GM12878 (cell line): ENCODE data around the gene AOPEP. TPM values are rescaled to one million over a fixed set of nuclear protein-coding genes. Genes with fewer than 3 reads are reported as not detected.

Experiments
- ATAC-seq: fragments of 200-7000 bp; cut with Tn5 transposase; 3 replicates; pipeline ENCODE4 v1.9.1; 2020; ENCODE audit warnings: mild to moderate bottlenecking, moderate library complexity
- BruUV-seq: library from RNA; stranded (reverse); fragments of 400-500 nt; replicated peaks from 2 replicates; lab custom pipeline; 2021; lab: Mats Ljungman, UMichigan
- CTCF ChIA-PET: fragments of 300-600 bp; sonication (Branson Sonifier 250); formaldehyde crosslinking; extraction: SDS; loops from one replicate; lab custom pipeline; 2021; ENCODE audit warnings: inconsistent platforms; lab: Yijun Ruan, JAX
- POLR2A ChIA-PET: fragments of 350-600 bp; formaldehyde crosslinking; extraction: SDS; loops from one replicate; lab custom pipeline; 2021; ENCODE audit warnings: inconsistent platforms; lab: Charles Lee
- RAD21 ChIA-PET: fragments of 300-600 bp; sonication (Branson Sonifier 250); formaldehyde crosslinking; loops from one replicate; lab custom pipeline; 2023; ENCODE audit warnings: antibody characterized with exemption; ENCODE audit not compliant: unreplicated experiment; lab: Charles Lee
- SMC1A ChIA-PET: fragments of 300-600 bp; sonication (Branson Sonifier 250); formaldehyde crosslinking; loops from one replicate; lab custom pipeline; 2023; ENCODE audit not compliant: unreplicated experiment, uncharacterized antibody; lab: Charles Lee
- DNase-seq: peaks from one replicate; pipeline ENCODE4 v3.0.0-alpha.2; 2011; ENCODE audit warnings: low read depth, low spot score
- FAIRE-seq: peaks from 3 replicates; lab custom pipeline; 2011; peaks lifted over from hg19 to GRCh38; lab: Jason Lieb, UNC
- H2AFZ ChIP-seq: 2 replicates; pipeline ENCODE4 v1.6.0; 2011; ENCODE audit warnings: low read depth, low read length, control low read depth; ENCODE audit not compliant: control insufficient read depth
- H3K27ac ChIP-seq: 2 replicates; pipeline ENCODE4 v1.5.1; 2011; ENCODE audit warnings: control low read depth; ENCODE audit not compliant: control insufficient read depth, insufficient read depth
- H3K27me3 ChIP-seq, 2 experiments: replicated peaks in 1 of 2; 2 replicates each; pipeline versions ENCODE4 v1.6.0 to v1.6.1; 2011; ENCODE audit warnings: low read length in 1 of 2; ENCODE audit not compliant: control insufficient read depth in 2 of 2, insufficient read depth in 2 of 2
- H3K36me3 ChIP-seq, 2 experiments: 2 replicates each; pipeline ENCODE4 v1.5.1; 2011; ENCODE audit warnings: low read length in 1 of 2; ENCODE audit not compliant: control insufficient read depth in 2 of 2, insufficient read depth in 2 of 2
- H3K4me1 ChIP-seq: 2 replicates; pipeline ENCODE4 v1.6.1; 2011; ENCODE audit warnings: mild to moderate bottlenecking, low read length, moderate library complexity, mixed read lengths; ENCODE audit not compliant: control insufficient read depth, insufficient read depth
- H3K4me2 ChIP-seq: 2 replicates; pipeline ENCODE4 v1.6.0; 2011; ENCODE audit warnings: control low read depth; ENCODE audit not compliant: control insufficient read depth, insufficient read depth
- H3K4me3 ChIP-seq: fragments of 200-600 bp; sonication (generic); 2 replicates; pipeline ENCODE4 v1.5.1; 2016
- H3K79me2 ChIP-seq: 2 replicates; pipeline ENCODE4 v1.6.0; 2011; ENCODE audit warnings: low read length; ENCODE audit not compliant: control insufficient read depth, insufficient read depth
- H3K9ac ChIP-seq: 2 replicates; pipeline ENCODE4 v1.8.0; 2011; ENCODE audit warnings: low read length, control low read depth, mixed read lengths; ENCODE audit not compliant: control insufficient read depth, insufficient read depth
- H3K9me3 ChIP-seq: replicated peaks from 3 replicates; pipeline ENCODE4 v1.5.1; 2011; ENCODE audit warnings: mild to moderate bottlenecking, low read length; ENCODE audit not compliant: control insufficient read depth, insufficient read depth
- H4K20me1 ChIP-seq: 2 replicates; pipeline ENCODE4 v1.6.0; 2011; ENCODE audit not compliant: control insufficient read depth, insufficient read depth
- CEBPB ChIP-seq, 2 experiments: fragments of 150-350 bp in 1 of 2; IDR thresholded peaks; 2 replicates each; pipeline ENCODE4 v1.6.1; 2012 to 2014; ENCODE audit warnings: low read depth in 2 of 2, low read length in 2 of 2, borderline replicate concordance in 1 of 2, inconsistent platforms in 1 of 2
- CHD1 ChIP-seq: IDR thresholded peaks from 2 replicates; pipeline ENCODE4 v1.6.1; 2012; ENCODE audit warnings: low read depth, low read length, improper control_type of control experiment
- CREB1 ChIP-seq: IDR thresholded peaks from 2 replicates; pipeline ENCODE4 v1.6.1; 2012; ENCODE audit warnings: low read depth, mild to moderate bottlenecking, inconsistent platforms
- EP300 ChIP-seq, 2 experiments: fragments of 150-350 bp in 1 of 2; IDR thresholded peaks; 2 replicates each; pipeline ENCODE4 v1.6.1; 2011 to 2012; ENCODE audit warnings: low read depth in 2 of 2, low read length in 2 of 2, borderline replicate concordance in 1 of 2, improper control_type of control experiment in 1 of 2, inconsistent platforms in 1 of 2; ENCODE audit not compliant: control insufficient read depth in 1 of 2
- LARP7 ChIP-seq: fragments of 450-650 bp; IDR thresholded peaks from 2 replicates; pipeline ENCODE4 v1.6.1; 2017; ENCODE audit warnings: mild to moderate bottlenecking
- MYC ChIP-seq: IDR thresholded peaks from 2 replicates; pipeline ENCODE4 v1.6.1; 2011; ENCODE audit warnings: mild to moderate bottlenecking, low read length, moderate library complexity, inconsistent platforms; ENCODE audit not compliant: insufficient read depth, insufficient replicate concordance, insufficient read length, severe bottlenecking
- NR2C1 ChIP-seq: fragments of 450-650 bp; IDR thresholded peaks from 2 replicates; pipeline ENCODE4 v1.6.1; 2017; ENCODE audit warnings: antibody characterized with exemption, mild to moderate bottlenecking, moderate library complexity
- NR2F1 ChIP-seq: fragments of 450-650 bp; conservative IDR thresholded peaks from 2 replicates; pipeline ENCODE4 v1.6.1; 2017; ENCODE audit warnings: mild to moderate bottlenecking
- SIN3A ChIP-seq: IDR thresholded peaks from 2 replicates; pipeline ENCODE4 v1.6.1; 2012; ENCODE audit warnings: low read depth, low read length, improper control_type of control experiment
- SPI1 ChIP-seq: IDR thresholded peaks from 2 replicates; pipeline ENCODE4 v1.6.1; 2011; ENCODE audit warnings: low read depth, mild to moderate bottlenecking, low read length, moderate library complexity, borderline replicate concordance; ENCODE audit not compliant: insufficient read depth
- TBL1XR1 ChIP-seq: IDR thresholded peaks from 2 replicates; pipeline ENCODE4 v1.6.1; 2012; ENCODE audit warnings: low read depth, low read length, improper control_type of control experiment
- TCF12 ChIP-seq: IDR thresholded peaks from 2 replicates; pipeline ENCODE4 v1.6.1; 2011; ENCODE audit warnings: low read depth, mild to moderate bottlenecking, low read length
- ZBED1 ChIP-seq: IDR thresholded peaks from 2 replicates; pipeline ENCODE4 v1.6.1; 2016; ENCODE audit warnings: borderline replicate concordance
- WGBS: methylation state at CpG from one replicate; pipeline ENCODE4 v1.1.6; 2016; ENCODE audit warnings: low lambda C conversion rate; ENCODE audit not compliant: insufficient replicate concordance, insufficient coverage; ENCODE audit errors: missing lambda C conversion rate; 5-methylcytosine and 5-hydroxymethylcytosine counted together
- in situ Hi-C: fragments of 300-500 bp; cut with MboI; formaldehyde crosslinking; loops from 9 replicates; pipeline ENCODE4 v1.14.3; 2018; ENCODE audit warnings: mixed read lengths
- intact Hi-C: fragments of 100-400 bp; cut with micrococcal nuclease; formaldehyde crosslinking; loops from one replicate; pipeline ENCODE4 v1.14.2; 2022; ENCODE audit not compliant: unreplicated experiment
- polyA plus RNA-seq, 11 experiments: library from polyadenylated mRNA; depleted of rRNA in 4 of 11; unstranded in 6 of 11; stranded (reverse) in 5 of 11; fragments of >200 nt; fragmentation: Nextera tagmentation in 4 of 11; fragmentation: Illumina TruSeq in 1 of 11; extraction: Ambion mirVana in 4 of 11; extraction: Trizol in 1 of 11; gene quantifications; 1 replicate in 1 of 11; 2 replicates in 10 of 11; pipeline versions ENCODE4 v1.2.1 to v1.2.3, GENCODE V29; 2011 to 2016; ENCODE audit warnings: inconsistent platforms in 2 of 11, missing spikeins in 2 of 11, low read depth in 1 of 11
- total RNA-seq, 4 experiments: library from RNA; depleted of rRNA in 3 of 4; stranded (reverse); fragments of >200 nt in 3 of 4; fragmentation: Illumina TruSeq in 1 of 4; extraction: Trizol in 1 of 4; gene quantifications; 2 replicates each; pipeline versions ENCODE4 v1.2.1 to v1.2.3, GENCODE V29; 2013 to 2021
- TF ChIP-seq, protein P1 (sequence below): IDR thresholded peaks from 2 replicates; pipeline ENCODE4 v1.6.1; 2012; ENCODE audit warnings: improper control_type of control experiment, low read depth, low read length; ENCODE audit not compliant: insufficient replicate concordance
- TF ChIP-seq, protein P2 (sequence below): fragments of 150-350 bp; IDR thresholded peaks from 2 replicates; pipeline ENCODE4 v1.6.1; 2014; ENCODE audit warnings: mild to moderate bottlenecking, low read depth, low read length

Gene AOPEP
- total and polyA plus RNA-seq, 10 of the 15 experiments (the other 5 are each of a cell fraction or from before 2014, with no cell fraction given): 2.3 to 16.9 (median 10.1) TPM

DNA sequence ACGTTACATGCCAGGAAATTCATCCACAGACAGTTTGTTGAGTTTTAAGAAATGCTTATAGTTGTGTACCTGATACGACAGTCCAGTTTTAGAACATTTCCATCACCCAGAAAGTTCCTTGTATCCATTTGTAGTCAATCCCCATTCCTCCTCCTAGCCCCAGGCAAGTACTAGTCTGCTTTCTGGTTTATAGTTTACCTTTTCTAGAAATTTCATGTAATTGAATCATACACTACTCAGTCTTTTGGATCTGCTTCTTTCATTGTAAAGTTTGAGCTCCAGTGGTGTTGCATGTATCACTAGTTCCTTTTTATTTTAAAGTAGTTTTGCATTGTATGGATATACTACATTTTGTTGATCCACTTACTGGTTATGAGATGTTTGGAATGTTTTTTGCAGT, 291.2 kb downstream of the AOPEP start (continued):
- no peak for TF ChIP-seq MYC
- no peak for TF ChIP-seq EP300 (IDR thresholded peaks at IDR 0.05; ENCODE audit: borderline replicate concordance in 1 of 2, control insufficient read depth in 1 of 2, low read depth in 2 of 2, low read length in 2 of 2)
- no peak for TF ChIP-seq TBL1XR1
- no peak for TF ChIP-seq ZBED1
- TF ChIP-seq, all 136 proteins: peak for 0

- Histone ChIP-seq H3K4me2 (no peak overlapping the region), H3K4me1 (no peaks in the 10 kb centered on the region), H3K36me3 (peaks cover 0 to 3% of the 10 kb centered on the region in 2 experiments; a peak in 2 of 4 replicates), H3K4me3 (no peak overlapping the region), H3K9ac (no peak overlapping the region), H3K79me2 (no peaks in the 10 kb centered on the region), H3K9me3 (no peaks in the 10 kb centered on the region), H3K27ac (no peak overlapping the region), H3K27me3 (no peaks in the 10 kb centered on the region), H2AFZ (no peak overlapping the region), H4K20me1 (no peaks in the 10 kb centered on the region)
- ChIA-PET POLR2A (no interaction called here), SMC1A (interaction anchor here (1.5 to 1.8 kb wide), 2 partner anchors 8 to 336 kb away, joined by 4 read pairs; no protein-coding TSS in a partner anchor), CTCF (interaction anchor here (0.7 kb wide), 1 partner anchor 233 kb away, joined by 3 read pairs; no protein-coding TSS in a partner anchor), RAD21 (interaction anchor here (0.9 to 2.0 kb wide), 2 partner anchors 110 to 236 kb away, joined by 4 to 5 read pairs; no protein-coding TSS in a partner anchor)
- ATAC-seq (peak; percentile 81), DNase-seq (no peak), FAIRE-seq (peak; percentile 56)
- intact Hi-C loops (no loop called here), in situ Hi-C loops (no loop called here)
- no TSS peak for BruUV-seq
- 92% methylated on average over 11 of the region's 11 CpGs for WGBS
- TF ChIP-seq, protein P1, sequence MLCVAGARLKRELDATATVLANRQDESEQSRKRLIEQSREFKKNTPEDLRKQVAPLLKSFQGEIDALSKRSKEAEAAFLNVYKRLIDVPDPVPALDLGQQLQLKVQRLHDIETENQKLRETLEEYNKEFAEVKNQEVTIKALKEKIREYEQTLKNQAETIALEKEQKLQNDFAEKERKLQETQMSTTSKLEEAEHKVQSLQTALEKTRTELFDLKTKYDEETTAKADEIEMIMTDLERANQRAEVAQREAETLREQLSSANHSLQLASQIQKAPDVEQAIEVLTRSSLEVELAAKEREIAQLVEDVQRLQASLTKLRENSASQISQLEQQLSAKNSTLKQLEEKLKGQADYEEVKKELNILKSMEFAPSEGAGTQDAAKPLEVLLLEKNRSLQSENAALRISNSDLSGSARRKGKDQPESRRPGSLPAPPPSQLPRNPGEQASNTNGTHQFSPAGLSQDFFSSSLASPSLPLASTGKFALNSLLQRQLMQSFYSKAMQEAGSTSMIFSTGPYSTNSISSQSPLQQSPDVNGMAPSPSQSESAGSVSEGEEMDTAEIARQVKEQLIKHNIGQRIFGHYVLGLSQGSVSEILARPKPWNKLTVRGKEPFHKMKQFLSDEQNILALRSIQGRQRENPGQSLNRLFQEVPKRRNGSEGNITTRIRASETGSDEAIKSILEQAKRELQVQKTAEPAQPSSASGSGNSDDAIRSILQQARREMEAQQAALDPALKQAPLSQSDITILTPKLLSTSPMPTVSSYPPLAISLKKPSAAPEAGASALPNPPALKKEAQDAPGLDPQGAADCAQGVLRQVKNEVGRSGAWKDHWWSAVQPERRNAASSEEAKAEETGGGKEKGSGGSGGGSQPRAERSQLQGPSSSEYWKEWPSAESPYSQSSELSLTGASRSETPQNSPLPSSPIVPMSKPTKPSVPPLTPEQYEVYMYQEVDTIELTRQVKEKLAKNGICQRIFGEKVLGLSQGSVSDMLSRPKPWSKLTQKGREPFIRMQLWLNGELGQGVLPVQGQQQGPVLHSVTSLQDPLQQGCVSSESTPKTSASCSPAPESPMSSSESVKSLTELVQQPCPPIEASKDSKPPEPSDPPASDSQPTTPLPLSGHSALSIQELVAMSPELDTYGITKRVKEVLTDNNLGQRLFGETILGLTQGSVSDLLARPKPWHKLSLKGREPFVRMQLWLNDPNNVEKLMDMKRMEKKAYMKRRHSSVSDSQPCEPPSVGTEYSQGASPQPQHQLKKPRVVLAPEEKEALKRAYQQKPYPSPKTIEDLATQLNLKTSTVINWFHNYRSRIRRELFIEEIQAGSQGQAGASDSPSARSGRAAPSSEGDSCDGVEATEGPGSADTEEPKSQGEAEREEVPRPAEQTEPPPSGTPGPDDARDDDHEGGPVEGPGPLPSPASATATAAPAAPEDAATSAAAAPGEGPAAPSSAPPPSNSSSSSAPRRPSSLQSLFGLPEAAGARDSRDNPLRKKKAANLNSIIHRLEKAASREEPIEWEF: no peak
- no peak for TF ChIP-seq CEBPB (IDR thresholded peaks at IDR 0.05; ENCODE audit: borderline replicate concordance in 1 of 2, low read depth in 2 of 2, low read length in 2 of 2)
- no peak for TF ChIP-seq SIN3A
- TF ChIP-seq NR2F1: no peak
- TF ChIP-seq, protein P2, sequence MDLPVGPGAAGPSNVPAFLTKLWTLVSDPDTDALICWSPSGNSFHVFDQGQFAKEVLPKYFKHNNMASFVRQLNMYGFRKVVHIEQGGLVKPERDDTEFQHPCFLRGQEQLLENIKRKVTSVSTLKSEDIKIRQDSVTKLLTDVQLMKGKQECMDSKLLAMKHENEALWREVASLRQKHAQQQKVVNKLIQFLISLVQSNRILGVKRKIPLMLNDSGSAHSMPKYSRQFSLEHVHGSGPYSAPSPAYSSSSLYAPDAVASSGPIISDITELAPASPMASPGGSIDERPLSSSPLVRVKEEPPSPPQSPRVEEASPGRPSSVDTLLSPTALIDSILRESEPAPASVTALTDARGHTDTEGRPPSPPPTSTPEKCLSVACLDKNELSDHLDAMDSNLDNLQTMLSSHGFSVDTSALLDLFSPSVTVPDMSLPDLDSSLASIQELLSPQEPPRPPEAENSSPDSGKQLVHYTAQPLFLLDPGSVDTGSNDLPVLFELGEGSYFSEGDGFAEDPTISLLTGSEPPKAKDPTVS: no peak
- no peak for TF ChIP-seq SPI1
- no peak for TF ChIP-seq NR2C1
- no peak for TF ChIP-seq CHD1
- TF ChIP-seq CREB1: no peak
- no peak for TF ChIP-seq LARP7
- TF ChIP-seq TCF12: no peak
Observed at GRCh38 chr9:95018099-95018936, 291.8 kb downstream of the AOPEP start.
